Stromal cell of bone marrow (primary cell): ENCODE data around the gene ELANE.
"Not testable (repeated sequence)": the region's sequence is repeated elsewhere in the genome, so short reads cannot be mapped to it uniquely, and the experiment has no call there.

Experiments used
- DNase-seq: peaks from one replicate; pipeline ENCODE4 v3.0.0-alpha.2; 2012; ENCODE audit warnings: low read depth

Gene ELANE

GRCh38 chr19:842802-843179 is 9.3 kb upstream of the ELANE start:
- not testable (repeated sequence) for DNase-seq

DNA sequence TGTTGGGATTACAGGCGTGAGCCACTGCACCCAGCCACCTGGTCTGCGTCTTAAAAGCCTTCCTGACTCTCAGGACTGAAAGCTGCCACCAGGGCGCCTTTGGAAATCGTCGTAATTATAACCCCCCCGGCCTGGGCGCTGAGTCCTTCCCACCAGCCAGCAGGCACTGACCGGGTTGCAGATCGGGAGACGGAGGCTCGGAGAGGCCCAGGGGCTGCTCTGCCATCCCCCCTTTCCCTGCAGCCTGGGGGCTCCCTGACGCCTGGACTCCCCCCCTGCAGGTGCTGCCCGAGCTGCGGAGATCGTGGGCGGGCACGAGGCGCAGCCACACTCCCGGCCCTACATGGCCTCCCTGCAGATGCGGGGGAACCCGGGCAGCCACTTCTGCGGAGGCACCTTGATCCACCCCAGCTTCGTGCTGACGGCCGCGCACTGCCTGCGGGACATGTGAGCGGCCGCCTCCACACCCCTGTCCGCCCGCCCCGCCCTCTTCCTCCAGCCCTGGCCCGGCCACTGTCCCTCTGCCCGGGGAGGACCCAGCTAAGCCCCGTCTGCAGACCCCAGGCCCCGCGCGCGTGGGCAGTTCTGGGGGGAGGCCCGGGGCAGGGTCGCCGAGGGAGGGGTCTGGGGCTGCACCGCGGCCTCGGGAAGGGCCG is 8.8 kb upstream of the ELANE start:
- no peak for DNase-seq

- DNase-seq = no peak
Observed at GRCh38 chr19:843836-844545, 8.1 kb upstream of the ELANE start.

DNA sequence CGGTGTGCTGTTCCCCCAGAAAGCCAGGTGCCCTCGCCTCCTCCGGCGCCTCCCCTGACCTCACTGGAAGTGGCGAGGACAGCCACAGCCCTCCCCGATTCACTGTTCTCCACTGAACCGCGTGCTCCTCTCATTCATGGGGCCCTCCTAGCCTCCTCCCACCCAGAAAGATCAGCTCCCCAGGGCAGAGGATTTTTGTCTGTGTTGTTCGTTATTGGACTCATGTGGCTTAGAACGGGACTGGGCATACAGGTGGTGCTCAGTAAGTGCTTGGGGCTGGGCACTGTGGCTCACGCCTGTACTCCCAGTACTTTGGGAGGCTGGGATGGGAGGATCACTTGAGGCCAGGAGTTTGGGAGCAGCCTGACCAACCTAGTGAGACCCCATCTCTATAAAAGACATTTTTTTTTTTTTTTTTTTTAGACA is 7.5 kb upstream of the ELANE start:
- DNase-seq = no peak

DNA sequence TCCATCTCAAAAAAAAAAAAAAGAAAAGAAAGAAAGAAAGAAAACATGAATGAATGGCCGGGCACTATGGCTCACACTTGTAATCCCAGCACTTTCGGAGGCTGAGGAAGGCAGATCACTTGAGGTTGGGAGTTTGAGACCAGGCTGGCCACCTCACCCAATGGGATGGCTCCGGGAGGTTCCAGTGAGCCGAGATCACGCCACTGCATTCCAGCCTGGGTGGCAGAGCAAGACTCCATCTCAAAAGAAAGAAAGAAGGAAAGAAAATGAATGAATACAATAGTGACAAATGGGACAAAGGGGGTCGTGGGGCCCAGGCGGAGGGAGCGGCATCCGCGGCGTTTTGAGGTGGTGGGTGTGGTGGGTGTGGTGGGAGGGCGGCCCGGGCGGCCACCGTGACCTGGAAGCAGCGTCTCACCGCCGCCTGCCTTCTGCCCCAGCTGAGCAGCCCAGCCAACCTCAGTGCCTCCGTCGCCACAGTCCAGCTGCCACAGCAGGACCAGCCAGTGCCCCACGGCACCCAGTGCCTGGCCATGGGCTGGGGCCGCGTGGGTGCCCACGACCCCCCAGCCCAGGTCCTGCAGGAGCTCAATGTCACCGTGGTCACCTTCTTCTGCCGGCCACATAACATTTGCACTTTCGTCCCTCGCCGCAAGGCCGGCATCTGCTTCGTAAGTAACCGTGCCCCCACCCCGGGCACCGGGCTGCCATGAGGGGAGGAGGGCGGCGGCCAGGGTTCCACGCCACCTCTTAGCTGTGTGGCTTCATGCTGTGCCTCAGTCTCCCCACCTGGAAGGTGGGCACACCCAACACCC is 6.2 kb upstream of the ELANE start:
- no peak for DNase-seq

GRCh38 chr19:848386-848921 is 3.6 kb upstream of the ELANE start:
- no peak for DNase-seq

DNA sequence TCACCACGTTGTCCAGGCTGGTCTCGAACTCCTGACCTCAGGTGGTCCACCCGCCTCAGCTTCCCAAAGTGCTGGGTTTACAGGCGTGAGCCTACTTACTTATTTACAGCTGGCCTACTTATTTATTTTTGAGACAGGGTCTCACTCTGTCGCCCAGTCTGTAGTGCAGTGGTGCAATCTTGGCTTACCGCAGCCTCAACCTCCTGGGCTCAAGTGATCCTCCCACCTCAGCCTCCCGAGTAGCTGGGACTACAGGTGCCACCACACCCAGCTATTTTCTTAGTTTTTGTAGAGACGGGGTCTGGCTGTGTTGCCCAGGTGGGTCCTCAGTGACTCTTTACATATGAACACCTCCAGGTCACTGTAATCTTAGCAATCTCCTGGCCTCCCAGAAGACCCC is 2.9 kb upstream of the ELANE start:
- DNase-seq = not testable (repeated sequence)

GRCh38 chr19:850221-850978 is 1.7 kb upstream of the ELANE start:
- DNase-seq = peak; percentile 85

GRCh38 chr19:850979-851335 is 1.1 kb upstream of the ELANE start:
- DNase-seq = no peak

GRCh38 chr19:853014-853585 is 997 bp downstream of the ELANE start:
- DNase-seq = no peak

DNA sequence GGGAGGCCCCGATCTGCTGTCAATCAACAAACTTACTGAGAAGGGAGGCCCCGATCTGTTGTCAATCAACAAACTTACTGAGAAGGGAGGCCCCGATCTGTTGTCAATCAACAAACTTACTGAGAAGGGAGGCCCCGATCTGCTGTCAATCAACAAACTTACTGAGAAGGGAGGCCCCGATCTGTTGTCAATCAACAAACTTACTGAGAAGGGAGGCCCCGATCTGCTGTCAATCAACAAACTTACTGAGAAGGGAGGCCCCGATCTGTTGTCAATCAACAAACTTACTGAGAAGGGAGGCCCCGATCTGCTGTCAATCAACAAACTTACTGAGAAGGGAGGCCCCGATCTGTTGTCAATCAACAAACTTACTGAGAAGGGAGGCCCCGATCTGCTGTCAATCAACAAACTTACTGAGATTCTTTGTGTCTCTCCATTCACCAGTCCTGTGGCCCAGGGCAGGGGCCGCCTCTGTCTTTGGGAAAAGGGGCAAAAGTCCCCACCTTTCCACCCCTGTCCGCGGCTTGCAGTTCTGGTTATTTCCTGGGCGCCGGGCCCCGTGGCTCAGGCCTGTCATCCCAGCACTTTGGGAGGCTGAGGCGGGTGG is 1.6 kb downstream of the ELANE start:
- not testable (repeated sequence) for DNase-seq

- DNase-seq = no peak
Observed at GRCh38 chr19:854549-854948, 2.4 kb downstream of the ELANE start.

DNA sequence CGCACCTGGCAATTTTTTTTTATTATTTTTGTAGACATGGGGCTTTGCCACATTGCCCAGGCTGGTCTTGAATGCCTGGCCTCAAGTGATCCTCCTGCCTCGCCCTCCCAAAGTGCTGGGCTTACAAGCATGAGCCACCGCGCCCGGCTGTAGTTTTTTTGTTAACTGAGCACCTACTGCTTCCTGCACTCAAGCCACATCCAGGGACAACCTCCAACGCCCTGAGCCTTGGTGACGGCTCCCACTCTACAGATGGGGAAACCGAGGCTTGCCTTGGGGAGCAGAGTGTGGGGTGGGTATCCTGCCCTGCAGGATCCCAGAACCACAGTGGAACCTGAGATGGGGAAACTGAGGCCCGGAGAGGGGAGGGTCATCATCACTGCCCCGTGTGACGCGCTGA is 3.0 kb downstream of the ELANE start:
- no peak for DNase-seq

GRCh38 chr19:855566-856120 is 3.5 kb downstream of the ELANE start:
- no peak for DNase-seq

- DNase-seq = no peak
Observed at GRCh38 chr19:858284-858683, 6.2 kb downstream of the ELANE start.

DNA sequence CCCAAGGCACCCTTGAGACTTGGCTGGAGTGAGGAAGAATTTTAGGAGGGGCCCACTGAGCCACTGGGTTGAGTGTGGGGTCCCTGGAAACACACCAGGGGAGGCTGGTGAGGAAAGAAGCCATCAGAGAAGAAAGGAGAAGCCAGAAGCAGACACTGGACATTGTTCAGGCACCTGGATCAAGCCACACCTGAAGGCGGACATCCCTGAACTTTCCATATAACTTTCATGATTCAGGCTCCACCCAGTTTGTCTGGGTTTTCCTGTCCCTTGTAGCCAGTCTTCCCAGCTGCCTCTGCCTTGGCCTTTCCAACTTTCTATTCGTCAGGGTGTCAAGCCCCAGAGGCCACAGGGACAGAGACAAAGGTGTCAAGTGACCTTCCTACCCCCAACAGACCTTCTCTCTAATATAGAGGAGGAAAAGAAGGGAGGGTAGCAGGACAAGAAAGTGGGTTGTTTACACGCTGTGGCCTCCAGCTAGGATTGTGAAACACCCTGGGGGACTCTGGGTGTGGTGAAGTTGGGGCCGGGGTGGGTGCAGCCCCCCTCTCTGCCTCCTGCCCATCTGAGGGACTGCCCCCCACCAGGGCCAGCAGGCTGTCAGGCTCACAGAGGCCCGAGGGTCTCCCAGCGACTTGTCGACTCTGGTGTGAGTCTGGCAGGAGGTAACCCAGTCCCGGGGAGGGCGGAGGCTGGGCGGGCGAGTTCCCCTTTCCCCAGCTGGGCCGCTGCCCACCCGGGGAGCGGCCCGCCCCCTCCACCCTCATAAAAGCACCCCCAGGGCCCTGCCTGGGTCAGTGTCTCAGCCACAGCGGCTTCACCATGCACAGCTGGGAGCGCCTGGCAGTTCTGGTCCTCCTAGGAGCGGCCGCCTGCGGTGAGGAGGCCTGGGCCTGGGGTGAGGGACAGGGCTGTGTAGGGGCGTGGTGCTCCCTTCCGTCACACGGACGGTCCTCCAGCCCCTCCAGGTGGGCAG is 7.1 kb downstream of the ELANE start, which contains the start of gene CFD:
TSS of gene CFD (plus strand) at position 797 of the 976 bp plus-strand sequence. CDS start at position 823, 26 bp downstream.
- no peak for DNase-seq

GRCh38 chr19:861141-861755 is 9.1 kb downstream of the ELANE start:
- no peak for DNase-seq

DNA sequence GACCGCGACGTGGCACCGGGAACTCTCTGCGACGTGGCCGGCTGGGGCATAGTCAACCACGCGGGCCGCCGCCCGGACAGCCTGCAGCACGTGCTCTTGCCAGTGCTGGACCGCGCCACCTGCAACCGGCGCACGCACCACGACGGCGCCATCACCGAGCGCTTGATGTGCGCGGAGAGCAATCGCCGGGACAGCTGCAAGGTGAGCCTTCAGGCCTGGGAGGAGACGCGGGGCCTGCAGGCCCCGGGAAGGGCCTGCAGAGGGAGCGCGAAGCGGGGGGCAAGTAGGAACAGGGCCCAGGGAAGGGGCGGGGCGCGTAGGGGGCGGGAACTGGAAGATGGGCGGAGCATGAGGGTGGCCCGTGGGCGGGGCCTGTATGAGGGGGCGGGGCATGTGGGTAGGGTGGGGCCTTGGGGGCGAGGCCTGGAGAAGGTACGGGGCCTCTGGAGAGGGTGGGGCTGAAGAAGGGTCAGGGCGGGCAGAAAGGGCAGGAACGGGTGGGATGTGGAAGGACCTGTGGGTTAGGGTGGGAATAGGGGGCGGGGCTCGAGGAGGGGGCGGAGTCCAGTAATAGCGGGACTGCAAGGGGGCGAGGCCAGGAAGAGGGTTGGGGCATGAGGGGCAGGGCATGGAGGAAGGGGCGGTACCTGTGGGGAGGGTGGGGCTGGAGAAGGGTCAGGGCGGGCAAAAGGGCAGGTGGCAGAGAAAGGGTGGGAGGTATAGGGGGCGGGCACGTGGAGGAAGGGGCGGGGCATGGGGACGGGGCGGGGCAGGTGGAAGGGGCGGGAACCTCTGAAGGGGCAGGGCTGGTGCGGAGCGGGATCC is 9.9 kb downstream of the ELANE start:
- no peak for DNase-seq
